Breast epithelium (tissue), 4 donors: ENCODE measurements around the gene DPM2. TPM values are rescaled to one million over a fixed set of nuclear protein-coding genes. Genes with fewer than 3 reads are reported as not detected.

Experiments used
- DNase-seq, 2 donors: peaks; one replicate each; pipeline ENCODE4 v3.0.0-alpha.2; 2019; ENCODE audit warnings: low spot score in 2 of 2
- H3K27ac ChIP-seq, 2 donors: fragments of 200-600 bp; sonication (generic) in 1 of 2; one replicate each; pipeline ENCODE4 v1.5.1; 2016 to 2019; ENCODE audit warnings: mild to moderate bottlenecking in 1 of 2
- H3K27me3 ChIP-seq, 2 donors: fragments of 200-600 bp; sonication (generic) in 1 of 2; one replicate each; pipeline versions ENCODE4 v1.5.1 to v1.6.0; 2017 to 2019; ENCODE audit warnings: control low read depth in 1 of 2, mild to moderate bottlenecking in 1 of 2
- H3K36me3 ChIP-seq: fragments of 200-600 bp; one replicate; pipeline ENCODE4 v1.5.1; 2019
- H3K4me1 ChIP-seq, 2 donors: fragments of 200-600 bp; sonication (generic); one replicate each; pipeline ENCODE4 v1.5.1; 2016 to 2019; ENCODE audit warnings: control low read depth in 1 of 2
- H3K4me3 ChIP-seq, 3 donors: fragments of 200-600 bp; sonication (generic); 1 replicate in 2 of 3; 2 replicates in 1 of 3; pipeline ENCODE4 v1.5.1; 2016 to 2019; ENCODE audit warnings: mild to moderate bottlenecking in 3 of 3, moderate library complexity in 2 of 3
- H3K9me3 ChIP-seq, 2 donors: fragments of 200-600 bp; sonication (generic) in 1 of 2; one replicate each; pipeline ENCODE4 v1.5.1; 2016 to 2019; ENCODE audit warnings: control low read depth in 1 of 2
- POLR2A ChIP-seq: fragments of 450-650 bp; IDR thresholded peaks from one replicate; pipeline ENCODE4 v1.6.1; 2016; ENCODE audit warnings: antibody characterized with exemption, mild to moderate bottlenecking, moderate library complexity
- POLR2AphosphoS5 ChIP-seq, 3 donors: sonication (generic); formaldehyde crosslinking; IDR thresholded peaks; one replicate each; pipeline ENCODE4 v1.6.1; 2017; ENCODE audit warnings: antibody characterized with exemption in 3 of 3
- intact Hi-C: fragments of 100-400 bp; cut with DNase I; formaldehyde crosslinking; loops from one replicate; pipeline ENCODE4 v1.15.1; 2023; ENCODE audit warnings: low total_unique reads
- total RNA-seq, 3 donors: library from RNA; depleted of rRNA; stranded (reverse); fragments of >200 nt; gene quantifications; one replicate each; pipeline ENCODE4 v1.1.0, GENCODE V29; 2016
- TF ChIP-seq, protein P1 (sequence below), 3 donors: fragments of 450-650 bp; IDR thresholded peaks; one replicate each; pipeline ENCODE4 v1.5.1; 2016 to 2017; ENCODE audit warnings: antibody characterized with exemption in 3 of 3, mild to moderate bottlenecking in 3 of 3, moderate library complexity in 3 of 3

The DPM2 gene, protein sequence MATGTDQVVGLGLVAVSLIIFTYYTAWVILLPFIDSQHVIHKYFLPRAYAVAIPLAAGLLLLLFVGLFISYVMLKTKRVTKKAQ
- 10 to 100 TPM; 10.6 to 17.4 (median 17.1) TPM for total RNA-seq

DNA sequence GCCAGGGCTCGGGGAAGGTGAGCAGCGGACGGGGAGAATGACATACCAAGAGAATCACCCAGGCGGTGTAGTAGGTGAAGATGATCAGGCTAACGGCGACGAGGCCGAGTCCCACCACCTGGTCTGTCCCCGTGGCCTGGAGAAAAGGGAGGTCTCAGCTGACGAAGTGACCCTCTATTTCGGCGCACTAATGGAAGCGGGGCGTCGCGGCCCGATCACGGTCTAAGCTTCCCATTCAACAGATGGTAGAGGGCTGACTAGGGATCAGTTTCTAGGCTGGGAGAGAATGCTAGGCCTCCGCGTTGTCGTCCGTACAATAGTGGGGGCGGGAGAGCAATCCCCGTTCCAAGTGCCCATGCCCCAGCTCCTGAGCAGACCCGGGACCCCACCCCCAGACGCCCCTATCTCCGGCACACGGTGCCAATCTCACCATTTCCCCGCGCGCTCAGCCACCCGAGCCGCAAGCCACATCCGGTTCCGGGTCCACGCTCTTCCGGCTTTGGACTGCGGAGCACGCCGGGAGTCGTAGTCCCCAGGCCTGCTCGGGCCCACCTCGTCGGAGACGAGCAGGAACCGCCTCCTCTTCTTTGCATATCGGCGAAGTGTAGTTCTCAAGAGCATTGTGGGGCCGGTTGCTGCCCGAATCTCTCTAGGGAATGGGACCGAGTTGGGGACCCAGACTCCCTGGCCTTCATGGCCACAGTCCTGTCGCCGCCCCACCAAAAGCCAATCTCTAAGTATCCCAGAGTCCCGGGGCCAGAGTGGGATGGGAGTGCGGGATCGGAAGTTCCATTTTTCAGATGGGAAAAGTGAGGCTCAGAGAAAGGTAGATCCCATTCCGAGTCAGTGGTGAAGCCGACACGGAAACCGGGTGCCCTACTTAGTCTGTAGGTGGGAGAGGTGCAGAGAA lies at the start of gene DPM2:
TSS of gene DPM2 (minus strand) at position 467 of the 910 bp plus-strand sequence. CDS start at position 433, 34 bp downstream.
- H3K36me3 ChIP-seq, result no peaks in the 10 kb centered on the region
- TF ChIP-seq, protein P1, sequence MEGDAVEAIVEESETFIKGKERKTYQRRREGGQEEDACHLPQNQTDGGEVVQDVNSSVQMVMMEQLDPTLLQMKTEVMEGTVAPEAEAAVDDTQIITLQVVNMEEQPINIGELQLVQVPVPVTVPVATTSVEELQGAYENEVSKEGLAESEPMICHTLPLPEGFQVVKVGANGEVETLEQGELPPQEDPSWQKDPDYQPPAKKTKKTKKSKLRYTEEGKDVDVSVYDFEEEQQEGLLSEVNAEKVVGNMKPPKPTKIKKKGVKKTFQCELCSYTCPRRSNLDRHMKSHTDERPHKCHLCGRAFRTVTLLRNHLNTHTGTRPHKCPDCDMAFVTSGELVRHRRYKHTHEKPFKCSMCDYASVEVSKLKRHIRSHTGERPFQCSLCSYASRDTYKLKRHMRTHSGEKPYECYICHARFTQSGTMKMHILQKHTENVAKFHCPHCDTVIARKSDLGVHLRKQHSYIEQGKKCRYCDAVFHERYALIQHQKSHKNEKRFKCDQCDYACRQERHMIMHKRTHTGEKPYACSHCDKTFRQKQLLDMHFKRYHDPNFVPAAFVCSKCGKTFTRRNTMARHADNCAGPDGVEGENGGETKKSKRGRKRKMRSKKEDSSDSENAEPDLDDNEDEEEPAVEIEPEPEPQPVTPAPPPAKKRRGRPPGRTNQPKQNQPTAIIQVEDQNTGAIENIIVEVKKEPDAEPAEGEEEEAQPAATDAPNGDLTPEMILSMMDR (IDR thresholded peaks at IDR 0.05), result no peak
- peak; percentile 56 to 88 (median 56) for TF ChIP-seq POLR2AphosphoS5 (IDR thresholded peaks at IDR 0.05)
- peak; percentile 50 for TF ChIP-seq POLR2A
- no peaks in the 10 kb centered on the region for H3K9me3 ChIP-seq
- H3K4me3 ChIP-seq, result peak within 1 kb of the TSS; percentile 78 to 89 (median 79)
- intact Hi-C loops, result no loop called here
- H3K4me1 ChIP-seq, result peaks cover 23 to 25% of the 10 kb centered on the region in 2 donors
- no peaks in the 10 kb centered on the region for H3K27me3 ChIP-seq
- H3K27ac ChIP-seq, result peak within 1 kb of the TSS; percentile 66 to 88
- peak; percentile 63 to 79 for DNase-seq

DNA sequence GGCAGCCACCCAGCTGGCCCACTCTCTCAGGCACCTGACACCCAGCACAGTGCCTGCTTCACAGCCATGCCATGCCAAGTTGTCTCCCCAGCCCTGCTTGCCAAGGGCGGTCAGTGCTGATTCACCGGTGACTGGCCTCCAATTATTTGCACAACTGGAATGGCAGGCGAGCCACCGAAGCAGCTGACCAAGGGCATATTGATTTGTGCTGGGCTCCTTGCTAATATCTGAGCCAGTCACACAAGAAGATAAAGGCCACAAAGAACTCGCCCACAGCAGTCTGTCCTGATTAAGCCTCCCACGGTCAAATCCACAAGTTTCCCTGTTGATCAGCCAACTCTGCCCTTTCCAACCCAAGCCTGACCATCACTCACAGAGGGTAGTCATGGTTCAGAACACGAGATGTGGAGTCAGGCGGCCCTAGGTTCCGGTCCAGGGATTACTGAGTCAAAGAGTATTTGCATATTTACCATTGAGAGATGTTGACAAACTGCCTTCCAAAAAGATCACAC lies 49.5 kb upstream of the DPM2 start:
- peak overlapping the region; percentile 65 to 76 for H3K27ac ChIP-seq

DNA sequence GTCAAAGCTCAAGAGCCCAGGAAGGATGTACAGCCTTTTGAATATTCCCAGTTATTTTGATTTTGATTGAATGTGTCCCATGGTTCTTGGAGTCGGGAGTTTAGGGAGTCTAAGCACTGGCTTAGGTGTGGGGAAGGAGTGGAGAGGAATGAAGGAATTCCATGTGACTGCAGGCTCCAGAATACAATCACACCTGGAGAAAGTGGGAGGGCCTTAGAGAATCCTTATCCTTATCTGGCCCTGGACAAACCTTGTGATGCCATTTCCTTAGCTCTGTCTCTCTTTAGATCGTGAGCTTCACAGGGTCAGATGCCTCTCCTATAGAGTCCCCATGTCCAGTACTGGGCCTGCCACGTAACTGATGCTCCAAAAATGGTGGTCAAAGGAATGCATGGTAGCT lies 47.4 kb upstream of the DPM2 start:
- Histone ChIP-seq H3K27me3 (no peaks in the 10 kb centered on the region), H3K4me3 (no peak overlapping the region), H3K9me3 (no peaks in the 10 kb centered on the region), H3K36me3 (no peaks in the 10 kb centered on the region), H3K4me1 (no peaks in the 10 kb centered on the region), H3K27ac (no peak overlapping the region)
- TF ChIP-seq, protein P1 (IDR thresholded peaks at IDR 0.05), result no peak
- TF ChIP-seq POLR2A, result no peak
- TF ChIP-seq POLR2AphosphoS5 (IDR thresholded peaks at IDR 0.05), result no peak
- intact Hi-C loops, result loop anchor here (10.0 kb wide), 1 partner anchor 770 kb away; no protein-coding TSS in a partner anchor
- no peak for DNase-seq

More for the DNA sequence above, 49.5 kb upstream of the DPM2 start:
- TF ChIP-seq POLR2AphosphoS5 (IDR thresholded peaks at IDR 0.05) (peak in 1 of 3 donors; percentile 23), POLR2A (no peak)
- TF ChIP-seq, protein P1 (IDR thresholded peaks at IDR 0.05), result no peak
- DNase-seq, result peak; percentile 79 to 85
- intact Hi-C loops, result loop anchor here (10.0 kb wide), 1 partner anchor 772 kb away; no protein-coding TSS in a partner anchor
- Histone ChIP-seq H3K36me3 (no peaks in the 10 kb centered on the region), H3K4me3 (no peak overlapping the region), H3K4me1 (no peaks in the 10 kb centered on the region), H3K9me3 (no peaks in the 10 kb centered on the region), H3K27me3 (no peaks in the 10 kb centered on the region)

DNA sequence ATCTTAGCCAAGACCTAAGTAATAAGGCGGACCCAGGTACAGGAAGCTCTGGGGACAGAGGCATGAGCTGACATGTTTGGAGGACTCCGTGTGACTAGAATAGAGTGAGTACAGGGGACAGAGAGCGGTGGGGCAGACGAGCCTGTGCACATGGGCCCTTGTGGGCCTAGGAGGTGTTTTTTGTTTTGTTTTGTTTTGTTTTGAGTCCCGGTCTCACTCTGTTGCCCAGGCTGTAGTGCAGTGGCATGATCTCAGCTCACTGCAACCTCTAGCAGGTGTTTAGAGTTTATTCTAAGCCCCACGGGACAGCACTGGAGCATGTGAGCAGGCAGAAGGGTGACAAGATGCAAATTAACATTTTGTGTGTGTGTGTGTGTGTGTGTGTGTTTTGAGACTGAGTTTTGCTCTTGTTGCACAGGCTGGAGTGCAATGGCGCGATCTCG lies 46.2 kb upstream of the DPM2 start:
- Histone ChIP-seq H3K9me3 (no peaks in the 10 kb centered on the region), H3K36me3 (no peaks in the 10 kb centered on the region), H3K4me3 (no peak overlapping the region), H3K27ac (no peak overlapping the region), H3K4me1 (no peaks in the 10 kb centered on the region), H3K27me3 (no peaks in the 10 kb centered on the region)
- intact Hi-C loops, result loop anchor here (10.0 kb wide), 1 partner anchor 769 kb away; no protein-coding TSS in a partner anchor
- TF ChIP-seq POLR2A (no peak), POLR2AphosphoS5 (IDR thresholded peaks at IDR 0.05) (no peak)
- TF ChIP-seq, protein P1 (IDR thresholded peaks at IDR 0.05), result no peak
- DNase-seq, result no peak
